ENCODE results near the gene FBLN7.
"Not testable (repeated sequence)": the region's sequence is repeated elsewhere in the genome, so short reads cannot be mapped to it uniquely, and the experiment has no call there.

- TF ChIP-seq EZH2 (IDR thresholded peaks at IDR 0.05; ENCODE audit: borderline replicate concordance, low read depth, low read length, poor library complexity, severe bottlenecking); CTCF (conservative IDR thresholded peaks at IDR 0.05; ENCODE audit: low read depth, low read length): not testable (repeated sequence)
Measured at GRCh38 chr2:112207905-112208304, 69.7 kb downstream of the FBLN7 start.
